ENCODE measurements around the gene ACSL5.
"Not testable (repeated sequence)": the region's sequence is repeated elsewhere in the genome, so short reads cannot be mapped to it uniquely, and the experiment has no call there.

Gene ACSL5

GRCh38 chr10:112361951-112362751 is 11.8 kb upstream of the ACSL5 start:
- TF ChIP-seq POLR2A (IDR thresholded peaks at IDR 0.05; ENCODE audit: low read length) = no peak
- no peak for TF ChIP-seq GATA1 (IDR thresholded peaks at IDR 0.05; ENCODE audit: low read depth, low read length)

DNA sequence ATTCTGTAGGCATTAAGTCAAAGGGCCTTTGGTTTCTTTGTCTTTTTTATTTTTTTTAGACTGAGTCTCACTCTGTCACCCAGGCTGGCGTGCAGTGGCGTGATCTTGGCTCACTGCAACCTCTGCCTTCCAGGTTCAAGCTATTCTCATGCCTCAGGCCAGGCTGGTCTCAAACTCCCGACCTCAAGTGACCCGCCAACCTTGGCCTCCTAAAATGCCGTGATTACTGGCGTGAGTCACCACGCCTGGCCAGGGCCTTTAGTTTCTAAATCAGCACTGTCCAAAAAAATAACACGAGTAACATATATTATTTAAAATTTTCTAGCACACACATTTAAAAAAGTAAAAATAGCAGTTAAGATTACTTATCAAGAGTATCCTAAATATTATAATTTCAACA is 11.1 kb upstream of the ACSL5 start:
- no peak for DNase-seq
- no peak for TF ChIP-seq GATA1 (IDR thresholded peaks at IDR 0.05; ENCODE audit: low read depth, low read length)
- TF ChIP-seq POLR2A (IDR thresholded peaks at IDR 0.05; ENCODE audit: low read length) = no peak

More at GRCh38 chr10:112361951-112362751, 11.8 kb upstream of the ACSL5 start:
- DNase-seq = no peak

DNA sequence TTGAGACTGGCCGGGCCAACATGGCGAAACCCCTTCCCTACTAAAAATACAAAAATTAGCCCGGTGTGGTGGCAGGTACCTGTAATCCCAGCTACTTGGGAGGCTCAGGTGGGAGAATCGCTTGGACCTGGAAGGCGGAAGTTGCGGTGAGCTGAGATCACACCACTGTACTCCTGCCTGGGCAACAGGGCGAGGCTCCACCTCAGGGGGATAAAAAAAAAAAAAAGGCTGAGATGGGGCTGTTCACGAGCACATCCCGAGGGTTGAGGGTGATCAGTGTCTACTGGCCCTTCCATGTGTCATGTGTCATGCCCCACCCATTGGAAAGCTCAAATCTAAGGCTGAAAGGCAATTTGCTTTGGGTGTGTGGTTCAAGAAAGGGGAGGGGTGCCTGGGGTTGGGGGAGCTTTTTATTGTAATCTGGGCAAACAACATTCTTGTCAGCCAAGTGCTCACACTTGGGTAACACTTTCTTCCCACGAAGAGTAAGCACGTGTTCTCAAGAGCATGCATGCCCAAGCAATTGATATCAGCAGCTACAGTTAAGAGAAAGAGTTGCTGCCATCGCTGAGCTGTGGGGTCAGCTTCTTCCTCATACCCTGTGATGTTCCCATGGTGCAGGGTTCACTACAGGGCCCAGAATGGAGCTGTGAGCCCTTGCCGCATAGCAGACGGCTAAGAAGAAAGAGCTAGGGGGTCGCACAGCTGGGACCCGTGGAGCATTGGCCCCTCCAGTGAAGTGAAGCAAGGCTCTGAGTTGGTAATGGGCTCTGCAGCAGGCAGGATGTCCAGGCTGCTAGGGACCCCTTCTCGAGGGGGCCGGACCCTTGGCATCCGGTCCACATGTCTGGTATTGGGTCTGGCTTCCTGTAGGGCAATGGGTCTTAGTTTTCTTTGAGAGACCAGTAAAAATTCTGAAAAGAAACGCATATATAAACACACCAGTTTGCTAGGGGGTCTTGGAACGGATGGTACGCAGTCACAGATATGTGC is 9.9 kb upstream of the ACSL5 start:
- DNase-seq = no peak
- no peak for TF ChIP-seq GATA1 (IDR thresholded peaks at IDR 0.05; ENCODE audit: low read depth, low read length)
- TF ChIP-seq POLR2A (IDR thresholded peaks at IDR 0.05; ENCODE audit: low read length) = no peak

GRCh38 chr10:112365014-112365432 is 8.9 kb upstream of the ACSL5 start:
- TF ChIP-seq GATA1 (IDR thresholded peaks at IDR 0.05; ENCODE audit: low read depth, low read length) (no peak), POLR2A (IDR thresholded peaks at IDR 0.05; ENCODE audit: low read length) (no peak)
- peak; percentile 43 to 68 for DNase-seq

DNA sequence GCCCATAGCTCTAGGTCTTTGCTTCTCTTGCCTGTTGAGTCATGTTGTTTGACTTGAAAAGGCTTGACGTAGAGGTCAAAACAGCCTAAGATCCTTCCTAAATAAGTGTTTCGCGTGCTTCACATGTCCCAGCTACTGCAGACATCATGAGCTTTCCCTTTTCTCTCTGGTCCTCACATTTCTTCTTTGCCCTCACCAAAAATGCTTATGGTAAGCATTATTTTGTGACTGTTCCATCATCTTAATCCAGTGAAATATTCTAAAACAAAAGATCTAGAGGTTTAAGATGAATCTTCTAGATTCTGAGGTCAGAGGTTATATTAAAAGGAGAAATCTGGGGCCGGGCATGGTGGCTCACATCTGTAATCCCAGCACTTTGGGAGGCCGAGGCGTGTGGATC is 8.5 kb upstream of the ACSL5 start:
- TF ChIP-seq POLR2A (IDR thresholded peaks at IDR 0.05; ENCODE audit: low read length) = no peak
- TF ChIP-seq GATA1 (IDR thresholded peaks at IDR 0.05; ENCODE audit: low read depth, low read length) = no peak
- no peak for DNase-seq

DNA sequence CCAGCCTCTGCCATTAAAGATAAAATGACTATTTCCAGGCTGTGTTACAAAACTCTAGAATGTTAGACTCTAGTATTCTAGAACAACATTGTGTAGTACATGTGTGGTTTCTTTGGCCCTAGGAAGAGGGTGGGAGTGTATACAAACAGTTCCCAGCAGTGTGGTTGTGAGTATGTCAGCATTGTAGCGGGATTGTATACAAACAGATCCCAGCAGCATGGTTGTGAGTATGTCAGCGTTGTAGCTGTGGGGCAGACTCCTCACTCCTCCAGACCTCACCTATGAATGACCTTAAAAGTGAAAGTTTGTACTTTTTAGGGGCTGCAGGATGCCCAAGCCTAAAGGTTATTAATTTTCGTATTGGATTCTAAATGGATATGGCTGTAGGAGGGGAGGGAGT is 6.9 kb upstream of the ACSL5 start:
- TF ChIP-seq GATA1 (IDR thresholded peaks at IDR 0.05; ENCODE audit: low read depth, low read length) = no peak
- TF ChIP-seq POLR2A (IDR thresholded peaks at IDR 0.05; ENCODE audit: low read length) = no peak
- DNase-seq = no peak

DNA sequence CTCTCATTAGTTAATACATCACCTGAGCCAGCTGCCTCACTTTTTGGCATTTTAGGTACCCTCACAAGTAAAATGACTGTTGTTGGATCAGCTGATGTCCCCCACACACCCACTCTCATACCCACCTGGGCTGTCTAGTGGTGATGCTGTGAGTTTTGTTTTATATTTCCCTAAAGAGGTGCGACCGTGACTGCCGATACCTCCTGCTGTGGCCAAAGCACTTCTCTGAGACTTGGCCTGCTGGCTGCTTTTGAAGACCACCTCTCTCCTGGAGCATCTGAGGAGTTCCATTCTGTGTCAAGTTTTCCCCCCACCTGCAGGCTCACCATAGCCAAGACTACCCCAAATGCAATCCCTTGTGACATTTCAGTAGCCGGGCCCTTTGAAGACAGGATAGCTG is 6.4 kb upstream of the ACSL5 start:
- DNase-seq = no peak
- TF ChIP-seq GATA1 (IDR thresholded peaks at IDR 0.05; ENCODE audit: low read depth, low read length) = no peak
- TF ChIP-seq POLR2A (IDR thresholded peaks at IDR 0.05; ENCODE audit: low read length) = no peak

DNA sequence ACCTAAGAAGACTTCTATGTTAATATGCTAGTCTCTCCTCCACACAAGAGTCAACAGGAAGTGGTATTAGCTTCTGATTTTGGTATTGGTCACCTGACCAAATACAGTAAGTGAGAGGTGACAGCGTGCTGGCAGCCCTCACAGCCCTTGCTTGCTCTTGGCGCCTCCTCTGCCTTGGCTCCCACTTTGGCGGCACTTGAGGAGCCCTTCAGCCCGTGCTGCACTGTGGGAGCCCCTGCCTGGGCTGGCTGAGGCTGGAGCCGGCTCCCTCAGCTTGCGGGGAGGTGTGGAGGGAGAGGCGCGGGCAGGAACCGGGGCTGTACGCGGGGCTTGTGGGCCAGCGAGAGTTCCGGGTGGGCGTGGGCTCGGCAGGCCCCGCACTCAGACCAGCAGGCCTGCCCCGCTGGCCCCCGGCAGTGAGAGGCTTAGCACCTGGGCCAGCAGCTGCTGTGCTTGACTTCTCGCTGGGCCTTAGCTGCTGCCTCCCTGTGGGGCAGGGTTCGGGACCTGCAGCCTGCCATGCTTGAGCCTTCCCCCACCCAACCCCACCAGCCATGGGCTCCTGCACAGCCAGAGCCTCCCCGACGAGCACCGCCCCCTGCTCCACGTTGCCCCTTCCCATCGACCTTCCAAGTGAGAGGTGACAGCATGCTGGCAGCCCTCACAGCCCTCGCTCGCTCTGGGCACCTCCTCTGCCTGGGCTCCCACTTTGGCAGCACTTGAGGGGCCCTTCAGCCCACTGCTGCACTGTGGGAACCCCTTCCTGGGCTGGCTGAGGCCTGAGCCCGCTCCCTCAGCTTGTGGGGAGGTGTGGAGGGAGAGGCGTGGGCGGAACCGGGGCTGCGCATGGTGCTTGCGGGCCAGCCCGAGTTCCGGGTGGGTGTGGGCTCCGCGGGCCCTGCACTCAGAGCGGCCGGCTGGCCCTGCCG is 4.2 kb upstream of the ACSL5 start:
- no peak for DNase-seq
- TF ChIP-seq GATA1 (IDR thresholded peaks at IDR 0.05; ENCODE audit: low read depth, low read length) (no peak), POLR2A (IDR thresholded peaks at IDR 0.05; ENCODE audit: low read length) (no peak)

GRCh38 chr10:112370424-112370819 is 3.5 kb upstream of the ACSL5 start:
- DNase-seq = no peak
- TF ChIP-seq POLR2A (IDR thresholded peaks at IDR 0.05; ENCODE audit: low read length) (no peak), GATA1 (IDR thresholded peaks at IDR 0.05; ENCODE audit: low read depth, low read length) (no peak)

GRCh38 chr10:112371326-112371725 is 2.6 kb upstream of the ACSL5 start:
- not testable (repeated sequence) for DNase-seq

DNA sequence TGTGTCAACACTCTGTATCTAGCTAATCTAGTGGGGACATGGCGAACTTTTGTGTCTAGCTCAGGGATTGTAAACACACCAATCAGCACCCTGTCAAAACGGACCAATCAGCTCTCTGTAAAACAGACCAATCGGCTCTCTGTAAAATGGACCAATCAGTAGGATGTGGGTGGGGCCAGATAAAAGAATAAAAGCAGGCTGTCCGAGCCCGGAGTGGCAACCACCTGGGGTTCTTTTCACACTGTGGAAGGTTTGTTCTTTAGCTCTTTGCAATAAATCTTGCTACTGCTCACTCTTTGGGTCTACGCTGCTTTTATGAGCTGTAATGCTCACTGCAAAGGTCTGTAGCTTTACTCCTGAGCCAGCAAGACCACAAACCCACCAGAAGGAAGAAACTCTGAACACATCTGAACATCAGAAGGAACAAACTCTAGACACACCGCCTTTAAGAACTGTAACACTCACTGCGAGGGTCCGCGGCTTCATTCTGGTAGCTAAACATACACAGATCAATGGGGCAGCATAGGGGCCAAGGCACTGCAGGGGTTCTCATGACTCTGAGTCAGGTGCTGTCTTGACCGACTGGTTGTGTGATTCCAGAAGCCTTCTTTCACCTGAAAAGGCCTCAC is 1.6 kb upstream of the ACSL5 start:
- DNase-seq = not testable (repeated sequence)

DNA sequence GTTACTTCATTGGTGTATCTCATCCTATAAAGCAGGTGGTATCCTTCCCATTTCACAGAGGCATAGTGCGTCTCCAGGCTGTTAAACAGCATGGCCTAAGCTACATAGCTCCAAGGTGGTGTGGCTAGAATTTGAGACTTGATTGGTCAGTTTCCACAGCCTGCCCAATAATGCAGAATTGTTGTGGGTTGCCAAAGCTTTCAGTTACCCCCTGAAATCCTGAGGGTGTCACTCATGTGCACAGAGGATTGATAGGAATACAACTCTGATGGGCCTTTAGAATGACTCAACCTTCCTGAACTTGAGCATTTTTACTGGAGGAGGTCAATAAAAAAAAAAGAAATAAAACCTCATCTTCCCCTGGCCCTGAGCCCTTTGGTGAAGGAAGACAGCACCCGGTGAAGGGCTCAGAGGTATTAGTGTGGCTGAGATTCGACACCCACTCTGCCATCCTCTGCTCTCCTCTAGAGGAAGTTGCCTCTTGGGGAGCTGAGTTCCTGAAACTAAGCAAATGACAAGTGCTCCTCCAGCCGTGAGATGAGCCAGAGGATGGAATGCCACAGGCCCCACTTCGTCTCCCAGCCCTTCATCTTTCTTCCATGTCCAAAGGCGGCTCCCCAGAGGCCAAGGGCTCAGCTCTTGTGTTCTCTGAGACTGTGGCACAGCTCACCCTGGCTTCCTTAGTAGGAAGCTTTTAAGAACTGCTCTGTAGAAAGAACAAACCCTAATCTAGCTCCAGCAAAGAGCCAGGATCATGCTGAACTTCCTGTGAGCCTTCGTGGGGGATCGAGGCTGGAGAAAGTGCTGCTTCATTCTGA is 1.0 kb downstream of the ACSL5 start:
- peak in 1 of 2 experiments; percentile 17 for DNase-seq
- TF ChIP-seq POLR2A (IDR thresholded peaks at IDR 0.05; ENCODE audit: low read length) (no peak), GATA1 (IDR thresholded peaks at IDR 0.05; ENCODE audit: low read depth, low read length) (no peak)

Data from erythroblast (primary cell).